ENCODE data around the gene CEP350. TPM values are rescaled to one million over a fixed set of nuclear protein-coding genes. Genes with fewer than 3 reads are reported as not detected.

The CEP350 gene
- total RNA-seq, 1 donor from 2014 or later: 60.8 TPM

DNA sequence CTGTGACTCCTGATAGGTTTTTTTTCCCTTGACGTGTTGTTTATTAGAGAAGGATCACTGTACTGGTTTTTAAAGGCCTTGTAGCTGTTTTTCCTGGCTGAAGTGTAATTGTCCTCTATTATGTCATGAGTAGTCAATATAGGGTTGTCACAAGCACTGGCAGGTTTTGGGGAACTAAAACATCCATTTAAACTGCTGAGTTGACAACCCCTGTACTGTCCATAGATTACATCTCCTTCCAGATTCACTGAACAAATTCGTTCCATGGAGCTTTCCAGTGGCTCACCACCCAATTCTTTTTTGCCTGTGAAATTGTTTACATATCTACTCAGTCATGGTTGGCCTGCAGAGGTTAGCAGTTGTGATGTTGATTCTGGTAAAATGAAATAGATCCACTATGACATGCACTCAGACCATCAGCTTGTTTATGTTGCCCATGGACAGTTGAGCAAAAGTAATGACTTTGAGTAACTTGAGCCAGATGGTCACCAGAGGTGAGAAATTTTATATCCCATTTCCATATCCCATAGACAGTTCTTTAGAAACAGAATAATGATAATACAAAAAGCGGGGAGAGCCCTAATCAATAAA, 140.2 kb downstream of the CEP350 start:
- TF ChIP-seq, protein P1, sequence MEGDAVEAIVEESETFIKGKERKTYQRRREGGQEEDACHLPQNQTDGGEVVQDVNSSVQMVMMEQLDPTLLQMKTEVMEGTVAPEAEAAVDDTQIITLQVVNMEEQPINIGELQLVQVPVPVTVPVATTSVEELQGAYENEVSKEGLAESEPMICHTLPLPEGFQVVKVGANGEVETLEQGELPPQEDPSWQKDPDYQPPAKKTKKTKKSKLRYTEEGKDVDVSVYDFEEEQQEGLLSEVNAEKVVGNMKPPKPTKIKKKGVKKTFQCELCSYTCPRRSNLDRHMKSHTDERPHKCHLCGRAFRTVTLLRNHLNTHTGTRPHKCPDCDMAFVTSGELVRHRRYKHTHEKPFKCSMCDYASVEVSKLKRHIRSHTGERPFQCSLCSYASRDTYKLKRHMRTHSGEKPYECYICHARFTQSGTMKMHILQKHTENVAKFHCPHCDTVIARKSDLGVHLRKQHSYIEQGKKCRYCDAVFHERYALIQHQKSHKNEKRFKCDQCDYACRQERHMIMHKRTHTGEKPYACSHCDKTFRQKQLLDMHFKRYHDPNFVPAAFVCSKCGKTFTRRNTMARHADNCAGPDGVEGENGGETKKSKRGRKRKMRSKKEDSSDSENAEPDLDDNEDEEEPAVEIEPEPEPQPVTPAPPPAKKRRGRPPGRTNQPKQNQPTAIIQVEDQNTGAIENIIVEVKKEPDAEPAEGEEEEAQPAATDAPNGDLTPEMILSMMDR (IDR thresholded peaks at IDR 0.05): no peak
- H3K36me3 Mint-ChIP-seq (ENCODE audit: low read depth): peaks cover 79% of the 10 kb centered on the region
- CTCF ChIA-PET: no interaction called here
- H3K4me3 Mint-ChIP-seq: no peak overlapping the region
- POLR2A ChIA-PET: no interaction called here
- ATAC-seq (ENCODE audit: low read depth) (no peak), DNase-seq (no peak)
- H3K27me3 Mint-ChIP-seq: no peaks in the 10 kb centered on the region
- intact Hi-C loops (cut with micrococcal nuclease): no loop called here
- no peaks in the 10 kb centered on the region for H3K9me3 Mint-ChIP-seq
- no peaks in the 10 kb centered on the region for H3K4me1 Mint-ChIP-seq
- no peak overlapping the region for H3K27ac Mint-ChIP-seq

DNA sequence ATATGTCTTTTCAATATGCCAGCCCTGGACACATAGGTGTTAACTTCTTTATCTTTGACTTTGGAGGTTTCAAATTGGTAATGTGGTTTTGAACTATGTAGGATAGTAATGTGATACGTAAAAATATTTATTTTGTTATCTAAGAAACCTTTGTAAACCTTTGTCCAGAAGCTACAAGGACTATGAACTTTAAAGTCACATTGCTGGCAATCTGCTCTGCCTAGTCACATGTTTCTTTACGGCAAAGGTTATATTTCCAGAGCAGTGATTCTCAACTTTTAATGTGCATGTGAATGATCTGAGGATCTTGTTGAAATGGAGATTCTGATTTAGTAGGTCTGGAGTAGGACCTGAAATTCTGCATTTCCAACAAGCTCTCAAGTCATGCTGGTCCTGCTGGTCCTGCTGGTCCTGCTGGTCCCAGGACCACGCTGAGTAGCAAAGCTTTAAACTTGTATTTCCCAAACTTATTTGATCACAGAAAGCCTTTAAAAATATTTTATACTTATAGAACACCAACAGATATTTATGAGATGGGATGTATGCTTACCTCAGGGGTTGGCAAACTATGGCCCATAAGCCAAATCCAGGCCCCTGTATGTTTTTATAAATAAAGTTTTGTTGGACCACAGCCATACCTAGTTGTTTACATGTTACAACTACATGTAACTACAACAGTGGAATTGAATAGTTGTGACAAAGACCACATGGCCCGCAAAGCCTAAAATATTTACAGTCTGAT, 142.1 kb downstream of the CEP350 start:
- no peaks in the 10 kb centered on the region for H3K9me3 Mint-ChIP-seq
- peaks cover 85% of the 10 kb centered on the region for H3K36me3 Mint-ChIP-seq (ENCODE audit: low read depth)
- H3K4me1 Mint-ChIP-seq: no peaks in the 10 kb centered on the region
- no peaks in the 10 kb centered on the region for H3K27me3 Mint-ChIP-seq
- intact Hi-C loops (cut with micrococcal nuclease): no loop called here
- ChIA-PET CTCF (interaction anchor here (1.3 kb wide), 1 partner anchor 82 kb away, joined by 3 read pairs; no protein-coding TSS in a partner anchor), POLR2A (no interaction called here)
- H3K27ac Mint-ChIP-seq: no peak overlapping the region
- no peak for DNase-seq
- no peak for ATAC-seq (ENCODE audit: low read depth)
- TF ChIP-seq, protein P1 (IDR thresholded peaks at IDR 0.05): no peak
- H3K4me3 Mint-ChIP-seq: no peak overlapping the region

DNA sequence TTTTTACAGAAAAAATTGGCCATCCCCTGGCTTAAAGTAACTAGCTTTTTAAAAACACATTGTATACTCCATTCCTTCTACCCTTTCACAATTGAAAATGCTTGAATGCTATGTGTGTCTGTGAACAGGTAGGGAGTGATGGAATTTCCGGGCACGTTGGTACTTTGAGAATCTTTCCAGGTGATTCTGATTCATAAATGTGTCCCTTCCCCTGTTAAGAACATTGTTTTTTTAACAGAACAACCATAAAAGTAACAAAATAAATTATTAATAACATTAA, 142.7 kb downstream of the CEP350 start:
- H3K27ac Mint-ChIP-seq: no peak overlapping the region
- intact Hi-C loops (cut with micrococcal nuclease): no loop called here

DNA sequence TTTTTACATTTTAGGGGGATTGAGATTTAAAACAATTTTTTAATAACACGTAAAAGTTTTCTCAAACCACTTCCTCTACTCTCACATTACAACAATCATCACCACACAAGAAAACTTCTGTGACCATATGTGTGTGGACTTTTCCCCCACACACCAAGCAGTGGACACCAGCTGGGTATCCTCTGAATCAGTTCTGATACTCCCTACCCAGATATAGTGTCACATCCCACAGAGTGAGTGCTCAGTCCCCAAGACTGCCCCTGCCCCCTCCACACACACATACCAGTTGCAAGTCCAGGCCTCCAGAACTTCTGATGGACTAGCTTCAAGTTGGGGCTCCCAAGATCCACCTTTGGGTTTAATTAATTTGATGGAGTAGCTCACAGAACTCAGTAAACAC, 146.8 kb downstream of the CEP350 start:
- no peaks in the 10 kb centered on the region for H3K4me1 Mint-ChIP-seq
- DNase-seq: no peak
- TF ChIP-seq, protein P1 (IDR thresholded peaks at IDR 0.05): no peak
- no peak for ATAC-seq (ENCODE audit: low read depth)
- H3K4me3 Mint-ChIP-seq: no peak overlapping the region
- intact Hi-C loops (cut with micrococcal nuclease): no loop called here
- H3K27ac Mint-ChIP-seq: no peak overlapping the region
- ChIA-PET CTCF (no interaction called here), POLR2A (interaction anchor here (1.2 kb wide), 1 partner anchor 53 kb away, joined by 3 read pairs; the partner anchor contains the start of gene QSOX1)
- peaks cover 76% of the 10 kb centered on the region for H3K36me3 Mint-ChIP-seq (ENCODE audit: low read depth)
- no peaks in the 10 kb centered on the region for H3K9me3 Mint-ChIP-seq
- no peaks in the 10 kb centered on the region for H3K27me3 Mint-ChIP-seq

More for the DNA sequence above, 142.7 kb downstream of the CEP350 start:
- H3K27me3 Mint-ChIP-seq: no peaks in the 10 kb centered on the region
- no peaks in the 10 kb centered on the region for H3K4me1 Mint-ChIP-seq
- H3K36me3 Mint-ChIP-seq (ENCODE audit: low read depth): peaks cover 86% of the 10 kb centered on the region
- TF ChIP-seq, protein P1 (IDR thresholded peaks at IDR 0.05): no peak
- CTCF ChIA-PET: interaction anchor here (1.3 kb wide), 1 partner anchor 82 kb away, joined by 3 read pairs; no protein-coding TSS in a partner anchor
- DNase-seq: no peak
- POLR2A ChIA-PET: no interaction called here
- H3K9me3 Mint-ChIP-seq: no peaks in the 10 kb centered on the region
- no peak overlapping the region for H3K4me3 Mint-ChIP-seq
- ATAC-seq (ENCODE audit: low read depth): no peak

DNA sequence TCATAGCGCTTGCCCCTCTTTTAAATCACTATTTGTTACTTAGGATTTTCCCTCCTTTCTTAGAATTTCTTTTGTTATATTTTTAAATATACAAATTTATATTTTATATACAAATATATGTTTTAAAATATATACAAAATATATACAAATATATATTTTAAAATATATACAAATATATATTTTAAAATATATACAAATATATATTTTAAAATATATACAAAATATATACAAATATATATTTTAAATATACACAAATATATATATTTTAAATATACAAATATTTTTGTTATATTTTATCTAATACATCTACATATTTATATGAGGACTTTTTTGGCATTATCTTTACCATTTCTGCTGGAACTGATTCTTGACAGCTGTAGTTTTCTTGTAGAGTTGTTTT, 149.2 kb downstream of the CEP350 start:
- no peaks in the 10 kb centered on the region for H3K27me3 Mint-ChIP-seq
- H3K9me3 Mint-ChIP-seq: no peaks in the 10 kb centered on the region
- intact Hi-C loops (cut with micrococcal nuclease): loop anchor here (2.0 kb wide), 1 partner anchor 75 kb away; no protein-coding TSS in a partner anchor
- no peaks in the 10 kb centered on the region for H3K4me1 Mint-ChIP-seq
- DNase-seq (no peak), ATAC-seq (ENCODE audit: low read depth) (no peak)
- H3K36me3 Mint-ChIP-seq (ENCODE audit: low read depth): peaks cover 82% of the 10 kb centered on the region
- ChIA-PET POLR2A (no interaction called here), CTCF (interaction anchor here (1.5 kb wide), 1 partner anchor 76 kb away, joined by 6 read pairs; no protein-coding TSS in a partner anchor)
- no peak overlapping the region for H3K27ac Mint-ChIP-seq
- H3K4me3 Mint-ChIP-seq: no peak overlapping the region
- TF ChIP-seq, protein P1 (IDR thresholded peaks at IDR 0.05): no peak
